T-helper 2 cell treated with Interferon-gamma antibody and Interleukin-4, amounts not matched to agents 100 ng/mL and 5 ng/mL, for 36 hours (primary cell): ENCODE results near the gene MPV17L2. TPM values are rescaled to one million over a fixed set of nuclear protein-coding genes. Genes with fewer than 3 reads are reported as not detected.

Experiments
- intact Hi-C: fragments of 100-400 bp; cut with micrococcal nuclease; formaldehyde crosslinking; loops from one replicate; pipeline ENCODE4 v1.15.1; 2023
- total RNA-seq: library from RNA; stranded (reverse); gene quantifications from 2 replicates; pipeline ENCODE4 v1.2.3, GENCODE V29; 2022

The MPV17L2 gene
- total RNA-seq, 1 donor from 2014 or later, result 9.6 TPM

GRCh38 chr19:18231775-18232174 lies 38.8 kb downstream of the MPV17L2 start:
- intact Hi-C loops, result no loop called here

- intact Hi-C loops, result no loop called here
These were observed 39.7 kb downstream of the MPV17L2 start for GRCh38 chr19:18232540-18233223.

- intact Hi-C loops, result no loop called here
These were observed 40.3 kb downstream of the MPV17L2 start for GRCh38 chr19:18233224-18233825.

DNA sequence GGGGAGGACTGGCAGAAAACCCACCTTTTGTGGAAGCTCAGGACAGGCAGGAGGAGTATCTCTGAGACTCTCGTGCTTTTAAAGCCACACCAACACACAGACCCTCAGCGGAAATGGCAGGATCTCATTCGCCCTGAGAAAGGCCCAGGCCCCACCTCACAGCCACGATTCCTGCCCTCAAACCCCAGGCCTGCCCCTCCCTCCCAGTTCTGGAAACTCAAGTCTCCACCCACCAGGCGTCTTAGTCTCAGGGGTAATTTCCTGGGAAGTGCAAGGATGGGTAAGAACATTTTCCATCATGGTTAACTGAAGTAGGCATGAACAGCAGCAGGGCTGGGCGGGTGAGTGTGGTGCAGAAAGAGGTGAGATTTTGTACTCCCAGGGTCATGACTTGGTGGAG lies 41.2 kb downstream of the MPV17L2 start:
- intact Hi-C loops, result no loop called here

- intact Hi-C loops, result no loop called here
These were observed 46.3 kb downstream of the MPV17L2 start for GRCh38 chr19:18239303-18239702.

DNA sequence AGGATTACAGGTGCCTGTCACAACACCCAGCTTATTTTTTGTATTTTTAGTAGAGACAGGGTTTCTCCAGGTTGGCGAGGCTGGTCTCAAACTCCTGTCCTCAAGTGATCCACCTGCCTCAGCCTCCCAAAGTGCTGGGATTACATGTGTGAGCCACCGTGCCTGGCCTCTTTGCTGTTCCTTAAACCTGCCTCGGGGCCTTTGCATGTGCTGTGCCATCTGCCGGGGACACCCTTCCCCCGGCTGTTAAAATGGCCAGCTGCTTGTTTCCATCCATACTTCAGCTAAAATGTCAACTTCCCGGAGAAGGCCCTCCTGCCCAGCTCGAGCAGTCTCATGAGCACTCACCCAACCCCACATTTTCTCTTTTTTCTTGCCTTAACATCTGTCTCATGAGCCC lies 52.3 kb downstream of the MPV17L2 start:
- intact Hi-C loops, result no loop called here

Other genes starting within 250 kb of the MPV17L2 start
- 0.05 TPM in 1 of 2 replicates, not detected in the other for gene KCNN1, start 226.1 kb upstream of the MPV17L2 start, total RNA-seq
- 43.1 and 46.7 TPM in 2 replicates for gene ARRDC2, start 185.0 kb upstream of the MPV17L2 start, total RNA-seq
- 93.4 and 93.9 TPM in 2 replicates for gene IL12RB1, start 106.3 kb upstream of the MPV17L2 start, total RNA-seq
- 22.5 and 23.7 TPM in 2 replicates for gene MAST3, start 95.4 kb upstream of the MPV17L2 start, total RNA-seq
- gene PIK3R2, start 40.1 kb upstream of the MPV17L2 start, total RNA-seq, result 13.9 and 16.6 TPM in 2 replicates
- gene IFI30, start 19.4 kb upstream of the MPV17L2 start, total RNA-seq, result 60.7 and 61.5 TPM in 2 replicates
- gene RAB3A, start 10.8 kb downstream of the MPV17L2 start, total RNA-seq, result 3.5 and 4.7 TPM in 2 replicates
- not detected in 2 replicates for gene PDE4C, start 33.2 kb downstream of the MPV17L2 start, total RNA-seq
- 4.9 and 5.4 TPM in 2 replicates for gene IQCN, start 81.2 kb downstream of the MPV17L2 start, total RNA-seq
- 292 and 308 TPM in 2 replicates for gene JUND, start 88.4 kb downstream of the MPV17L2 start, total RNA-seq
- 170 and 178 TPM in 2 replicates for gene LSM4, start 129.9 kb downstream of the MPV17L2 start, total RNA-seq
- 26.4 and 30.2 TPM in 2 replicates for gene PGPEP1, start 147.4 kb downstream of the MPV17L2 start, total RNA-seq
- 0.32 TPM in 1 of 2 replicates, not detected in the other for gene GDF15, start 192.9 kb downstream of the MPV17L2 start, total RNA-seq
- gene LRRC25, start 204.4 kb downstream of the MPV17L2 start, total RNA-seq, result not detected in 2 replicates
- gene SSBP4, start 226.2 kb downstream of the MPV17L2 start, total RNA-seq, result 178 and 195 TPM in 2 replicates
- gene ISYNA1, start 244.9 kb downstream of the MPV17L2 start, total RNA-seq, result 22.6 and 26.0 TPM in 2 replicates